ENCODE results near the gene HABP4. TPM values are rescaled to one million over a fixed set of nuclear protein-coding genes. Genes with fewer than 3 reads are reported as not detected.

Gene HABP4
- total and polyA plus RNA-seq, 9 of the 15 experiments (the other 6 are each of a cell fraction or from before 2014, with no cell fraction given): 0.38 to 2.4 (median 1.9) TPM

GRCh38 chr9:96515621-96516470, 65.9 kb downstream of the HABP4 start:
- no peaks in the 10 kb centered on the region for H3K9me1 ChIP-seq (ENCODE audit: control insufficient read depth, insufficient read depth, low read length)
- in situ Hi-C loops (cut with MboI): no loop called here
- POLR2A ChIA-PET: no interaction called here
- no peak for ATAC-seq
- no peak for DNase-seq (ENCODE audit: extremely low read depth in 1 of 4, low spot score in 3 of 4)
- no peak overlapping the region for H3K27ac ChIP-seq (ENCODE audit: extremely low read depth, low read depth, low read length)
- BruUV-seq (replicated peaks): no TSS peak
- no peak overlapping the region for H3K4me3 ChIP-seq
- 0 out of 2 replicates have a peak, but pooled peaks have one; percentile 28 for TF ChIP-seq IRF9 (tag; IDR thresholded peaks at IDR 0.05)
- TF ChIP-seq TEAD4 (IDR thresholded peaks at IDR 0.05; ENCODE audit: low read length): no peak
- TF ChIP-seq TEAD4 (CRISPR knock-in tag; IDR thresholded peaks at IDR 0.05; ENCODE audit: borderline replicate concordance): no peak
- TF ChIP-seq CEBPG (CRISPR knock-in tag; IDR thresholded peaks at IDR 0.05): no peak
- peak; percentile 69 to 90; a peak in 3 of 4 replicates for TF ChIP-seq CEBPG (tag; conservative IDR thresholded peaks at IDR 0.05 in 1 of 2, IDR thresholded peaks at IDR 0.05 in 1 of 2)
- TF ChIP-seq HMBOX1 (IDR thresholded peaks at IDR 0.05): no peak
- peak; percentile 23 for TF ChIP-seq MEIS2 (IDR thresholded peaks at IDR 0.05; ENCODE audit: partially characterized antibody)
- peak; percentile 94 for TF ChIP-seq CEBPB (tag; IDR thresholded peaks at IDR 0.05)
- no peak for TF ChIP-seq ADNP (tag; IDR thresholded peaks at IDR 0.05)
- no peak overlapping the region for H3K9ac ChIP-seq (ENCODE audit: insufficient read depth in 1 of 2, low read depth in 2 of 2, low read length in 2 of 2)
- H4K20me1 ChIP-seq (replicated peaks; ENCODE audit: control insufficient read depth, insufficient read depth, low read length): no peaks in the 10 kb centered on the region
- H3K4me2 ChIP-seq (ENCODE audit: insufficient read depth, low read length): no peak overlapping the region
- H3K79me2 ChIP-seq (ENCODE audit: control insufficient read depth, insufficient read depth, low read length): no peaks in the 10 kb centered on the region
- H3K9me3 ChIP-seq (replicated peaks; ENCODE audit: control insufficient read depth, insufficient read depth, low read depth, low read length): no peaks in the 10 kb centered on the region
- FAIRE-seq: no peak
- 8% methylated on average over 5 of the region's 5 CpGs for WGBS (ENCODE audit: insufficient coverage, low coverage, missing lambda C conversion rate)
- no peak overlapping the region for H2AFZ ChIP-seq (ENCODE audit: low read depth, low read length)
- H3K4me1 ChIP-seq (replicated peaks in 1 of 2; ENCODE audit: control insufficient read depth in 2 of 2, insufficient read depth in 2 of 2, low read length in 2 of 2): no peaks in the 10 kb centered on the region
- no peaks in the 10 kb centered on the region for H3K36me3 ChIP-seq (ENCODE audit: control insufficient read depth, insufficient read depth, low read length)
- CTCF ChIA-PET (ENCODE audit: low intra/inter-chr PET ratio): no interaction called here
- no peaks in the 10 kb centered on the region for H3K27me3 ChIP-seq (ENCODE audit: control insufficient read depth in 2 of 2, insufficient read depth in 2 of 2, low read length in 2 of 2)
- intact Hi-C loops (cut with micrococcal nuclease): no loop called here
